ENCODE results near the gene MPRIP.
A peak's percentile ranks its signal among the peaks of the same experiment; 100 is the strongest.

The MPRIP gene

GRCh38 chr17:17214646-17215436, 172.6 kb downstream of the MPRIP start:
- ATAC-seq (no peak), DNase-seq (no peak)

GRCh38 chr17:17215575-17215974, 173.3 kb downstream of the MPRIP start:
- no peak for ATAC-seq
- DNase-seq: no peak

GRCh38 chr17:17216236-17216635, 174.0 kb downstream of the MPRIP start:
- no peak for DNase-seq
- ATAC-seq: no peak

GRCh38 chr17:17216776-17217175, 174.5 kb downstream of the MPRIP start:
- ATAC-seq: no peak
- no peak for DNase-seq

- DNase-seq: no peak
- no peak for ATAC-seq
Measured at GRCh38 chr17:17217995-17218394, 175.7 kb downstream of the MPRIP start.

- ATAC-seq (no peak), DNase-seq (no peak)
Measured at GRCh38 chr17:17220529-17220928, 178.3 kb downstream of the MPRIP start.

GRCh38 chr17:17221329-17221728, 179.1 kb downstream of the MPRIP start:
- DNase-seq: no peak
- no peak for ATAC-seq

- no peak for ATAC-seq
- DNase-seq: no peak
Measured at GRCh38 chr17:17223736-17224135, 181.5 kb downstream of the MPRIP start.

- ATAC-seq (no peak), DNase-seq (no peak)
Measured at GRCh38 chr17:17224137-17224536, 181.9 kb downstream of the MPRIP start.

GRCh38 chr17:17225901-17226300, 183.6 kb downstream of the MPRIP start:
- no peak for ATAC-seq

GRCh38 chr17:17226451-17227265, 184.4 kb downstream of the MPRIP start:
- DNase-seq (no peak), ATAC-seq (no peak)

More at GRCh38 chr17:17225901-17226300, 183.6 kb downstream of the MPRIP start:
- no peak for DNase-seq

- ATAC-seq: no peak
- DNase-seq: no peak
Measured at GRCh38 chr17:17227608-17228520, 185.6 kb downstream of the MPRIP start.

- no peak for ATAC-seq
- DNase-seq: no peak
Measured at GRCh38 chr17:17228521-17229279, 186.4 kb downstream of the MPRIP start.

GRCh38 chr17:17229416-17230384, 187.4 kb downstream of the MPRIP start:
- ATAC-seq (no peak), DNase-seq (no peak)

- no peak for ATAC-seq
- DNase-seq: no peak
Measured at GRCh38 chr17:17231621-17232302, 189.5 kb downstream of the MPRIP start.

- DNase-seq: no peak
- no peak for ATAC-seq
Measured at GRCh38 chr17:17232303-17232621, 190.0 kb downstream of the MPRIP start.

- ATAC-seq (no peak), DNase-seq (peak; percentile 23)
Measured at GRCh38 chr17:17235212-17236174, 193.2 kb downstream of the MPRIP start.

GRCh38 chr17:17236295-17237025, 194.2 kb downstream of the MPRIP start:
- ATAC-seq (peak; percentile 2), DNase-seq (no peak)
